Embryonic facial prominence (tissue), 1 donor: ENCODE results near the gene PLGRKT.
"Not testable (repeated sequence)": the region's sequence is repeated elsewhere in the genome, so short reads cannot be mapped to it uniquely, and the experiment has no call there.

ENCODE experiments used
- DNase-seq: peaks from one replicate; pipeline ENCODE4 v3.0.0-alpha.2; 2016; ENCODE audit errors: extremely low spot score

The PLGRKT gene

DNA sequence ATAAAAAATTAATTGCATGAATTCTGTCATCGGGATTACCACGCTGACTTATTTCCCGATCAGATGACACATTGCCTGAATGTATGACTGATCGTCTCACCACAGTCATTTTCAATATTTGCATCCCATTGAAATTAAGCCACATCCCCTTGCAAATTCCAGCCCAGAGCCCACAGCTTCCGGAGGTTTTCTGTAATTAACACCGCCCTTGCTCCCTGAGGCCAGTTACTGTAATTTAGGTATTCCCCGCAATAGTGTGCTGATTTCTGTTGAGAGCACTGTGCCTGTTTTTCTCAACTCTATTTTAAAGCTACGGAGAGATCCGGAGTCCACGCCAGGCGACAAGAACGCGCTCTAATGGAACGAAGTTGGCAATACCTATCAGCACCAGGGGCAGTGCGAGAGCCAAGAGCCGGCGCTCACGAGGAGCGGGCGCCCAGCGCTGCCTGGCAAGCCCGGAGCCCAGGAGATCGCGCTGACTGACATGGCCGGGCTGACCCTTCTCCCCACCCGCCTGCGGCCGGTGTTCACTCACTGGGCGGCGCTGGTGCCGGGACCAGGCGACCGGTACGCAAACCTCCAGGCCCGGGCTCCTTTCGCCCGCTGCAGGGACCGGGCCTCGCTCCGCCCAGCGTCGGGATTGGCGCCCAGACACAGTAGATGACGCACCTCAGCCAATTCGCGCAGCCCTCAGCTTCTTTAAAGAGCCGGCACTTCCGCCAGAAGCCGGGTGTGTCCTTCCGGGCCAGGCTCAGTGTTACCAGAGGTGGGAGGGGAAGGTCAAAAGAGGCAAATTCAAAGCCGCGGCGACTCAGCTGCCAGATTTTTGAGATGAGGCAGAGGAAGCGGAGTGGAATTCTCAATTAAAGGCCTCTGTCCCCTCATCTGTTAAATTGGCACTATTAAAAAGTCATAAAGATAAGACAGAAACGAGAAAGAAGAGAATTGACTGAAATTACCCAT lies at the start of gene PLGRKT:
PLGRKT (minus strand) TSS at position 672 of the 963 bp plus-strand sequence. CDS start 5,948 bp downstream, outside the sequence.
- peak; percentile 84 for DNase-seq

GRCh38 chr9:5486988-5487387 lies 49.3 kb upstream of the PLGRKT start:
- DNase-seq = no peak

DNA sequence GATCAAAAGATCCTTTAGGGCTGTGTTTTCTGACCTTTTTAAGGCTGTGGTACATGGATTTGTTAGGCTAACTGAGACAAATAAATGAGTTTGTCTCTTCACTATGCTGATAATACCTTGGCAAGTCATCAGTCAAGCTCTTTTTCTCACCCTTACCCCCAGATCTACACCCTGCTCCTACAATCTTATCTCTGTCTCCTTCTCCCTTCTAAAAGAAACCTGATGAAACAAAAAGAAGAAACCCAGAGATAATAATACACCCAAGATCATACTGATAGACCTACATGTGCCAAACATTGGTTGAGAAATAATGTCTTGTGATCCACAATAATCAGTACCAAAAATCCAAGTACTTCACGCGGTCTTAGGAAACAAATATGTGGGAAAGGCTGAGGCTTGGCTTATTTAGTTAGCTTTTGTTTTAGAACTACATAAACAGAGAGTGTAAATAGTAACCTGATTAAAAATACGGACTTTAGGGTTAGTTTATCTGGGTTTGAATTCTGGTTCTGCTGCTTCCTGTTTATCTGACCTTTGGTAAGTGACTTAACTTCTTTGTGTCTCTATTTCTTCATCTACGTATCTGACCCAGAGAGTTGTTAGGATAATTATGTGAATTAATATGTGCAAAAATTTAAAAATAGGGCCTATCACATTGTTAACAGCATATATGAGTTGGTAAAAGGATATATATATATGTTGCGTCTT lies 47.8 kb upstream of the PLGRKT start:
- no peak for DNase-seq

DNA sequence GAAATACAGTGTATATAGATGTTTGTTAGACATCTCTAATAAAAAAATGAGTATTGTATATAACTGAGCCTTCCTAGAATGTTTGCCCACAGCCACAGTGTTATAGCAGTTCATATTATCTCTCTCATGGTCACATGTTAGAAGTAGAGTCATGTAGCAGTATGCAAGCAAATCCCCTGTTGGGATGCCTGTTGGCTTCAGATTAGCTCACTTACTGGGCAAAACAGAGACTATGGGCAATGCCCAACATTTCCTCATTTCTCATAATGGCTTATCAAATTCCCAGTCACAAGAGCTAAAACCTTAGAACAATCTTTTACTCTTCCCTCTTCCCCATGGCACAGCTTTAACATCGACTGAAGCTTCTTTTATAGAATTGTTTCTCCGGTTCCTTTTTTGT lies 45.6 kb upstream of the PLGRKT start:
- no peak for DNase-seq

- no peak for DNase-seq
Observed at GRCh38 chr9:5482194-5482593, 44.5 kb upstream of the PLGRKT start.

DNA sequence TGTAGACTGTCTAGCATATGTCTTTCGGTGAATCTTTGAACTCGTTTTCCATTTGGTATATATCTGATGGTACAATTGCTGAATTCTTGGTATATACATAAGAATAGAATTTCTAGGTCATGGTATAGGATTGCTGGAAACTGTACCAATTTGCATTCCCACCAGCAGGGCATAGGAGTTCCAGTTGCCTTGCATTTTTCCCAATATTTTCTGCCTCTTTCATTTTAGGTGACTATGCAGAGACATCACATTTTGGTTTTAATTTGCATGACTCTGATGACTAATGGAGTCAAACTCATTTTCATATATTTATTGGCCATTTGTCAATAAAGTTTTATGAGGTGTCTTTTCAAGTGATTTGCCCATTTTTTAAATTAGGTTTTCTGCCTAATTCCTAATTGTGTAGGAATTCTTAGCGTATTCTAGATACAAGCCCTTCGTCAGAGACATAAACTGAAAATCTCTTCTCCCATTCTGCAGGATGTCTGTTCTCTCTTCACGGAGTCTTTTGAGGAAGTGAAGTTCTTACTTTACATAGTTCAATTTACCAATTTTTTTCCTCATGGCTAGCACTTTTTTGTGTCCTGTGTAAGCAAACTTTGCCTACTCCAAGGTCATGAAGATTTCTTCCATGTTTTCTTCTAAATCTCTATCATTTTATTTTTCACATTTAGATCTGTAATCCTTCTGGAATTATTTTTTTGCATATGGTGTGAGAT lies 43.8 kb upstream of the PLGRKT start:
- no peak for DNase-seq

DNA sequence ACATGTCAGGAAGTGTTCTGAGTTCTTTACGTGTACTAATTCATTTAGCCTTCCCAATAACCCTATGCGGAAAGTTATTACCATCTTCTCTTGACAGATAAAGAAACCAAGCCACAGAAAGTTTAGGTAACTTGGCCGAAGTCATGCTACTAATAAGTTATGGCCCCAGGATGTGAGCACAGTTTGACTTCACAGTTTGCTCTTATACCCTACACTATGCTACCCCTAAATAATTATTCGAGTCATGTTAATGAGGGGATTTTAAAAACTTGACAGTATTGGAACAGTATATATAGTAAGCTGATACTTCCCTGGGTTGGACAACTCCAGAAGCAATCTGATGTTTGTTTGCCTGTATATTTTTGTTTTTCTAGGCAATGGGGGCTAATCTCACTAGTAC lies 43.2 kb upstream of the PLGRKT start:
- no peak for DNase-seq

DNA sequence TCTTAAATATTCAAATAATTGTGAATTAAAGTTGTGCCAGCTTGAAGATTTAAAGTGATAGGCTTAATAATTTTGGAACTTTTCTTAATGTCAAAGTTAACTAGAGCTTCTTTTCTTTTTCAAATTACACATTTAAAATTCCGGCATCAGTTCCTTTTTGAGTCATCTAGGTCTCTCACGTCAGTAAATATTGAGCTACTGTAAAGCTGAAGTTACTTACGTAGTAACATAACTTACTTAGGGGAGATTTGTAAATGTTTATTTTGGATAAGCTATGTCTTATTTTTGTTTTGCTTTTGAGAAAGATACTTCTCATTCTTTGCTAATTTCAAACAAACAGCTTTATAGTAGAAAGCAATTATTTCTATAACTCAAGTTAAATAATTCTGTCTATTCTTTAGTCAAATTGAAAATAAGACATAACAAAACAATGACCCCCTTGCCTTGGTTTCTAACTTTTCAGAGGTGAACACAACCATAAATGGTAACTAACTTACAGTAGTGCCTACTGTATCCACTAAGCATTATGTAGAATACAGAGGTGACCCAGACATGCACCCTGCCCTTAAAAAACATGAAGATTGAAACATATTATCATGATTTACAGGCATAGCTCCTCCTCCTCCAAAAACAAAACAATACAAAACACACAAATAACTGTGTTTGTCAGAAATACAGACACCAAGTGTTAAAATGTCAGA lies 42.4 kb upstream of the PLGRKT start:
- DNase-seq = no peak

GRCh38 chr9:5478206-5478605 lies 40.5 kb upstream of the PLGRKT start:
- DNase-seq = no peak

DNA sequence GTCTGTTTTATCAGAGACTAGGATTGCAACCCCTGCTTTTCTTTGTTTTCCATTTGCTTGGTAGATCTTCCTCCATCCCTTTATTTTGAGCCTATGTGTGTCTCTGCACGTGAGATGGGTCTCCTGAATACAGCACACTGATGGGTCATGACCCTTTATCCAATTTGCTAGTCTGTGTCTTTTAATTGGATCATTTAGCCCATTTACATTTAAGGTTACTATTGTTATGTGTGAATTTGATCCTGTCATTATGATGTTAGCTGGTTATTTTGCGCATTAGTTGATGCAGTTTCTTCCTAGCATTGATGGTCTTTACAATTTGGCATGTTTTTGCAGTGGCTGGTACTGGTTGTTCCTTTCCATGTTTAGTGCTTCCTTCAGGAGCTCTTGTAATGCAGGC lies 37.9 kb upstream of the PLGRKT start:
- DNase-seq = not testable (repeated sequence)

GRCh38 chr9:5470816-5471215 lies 33.1 kb upstream of the PLGRKT start:
- DNase-seq = no peak

GRCh38 chr9:5470122-5470521 lies 32.4 kb upstream of the PLGRKT start:
- no peak for DNase-seq

- DNase-seq = no peak
Observed at GRCh38 chr9:5468850-5469249, 31.1 kb upstream of the PLGRKT start.

DNA sequence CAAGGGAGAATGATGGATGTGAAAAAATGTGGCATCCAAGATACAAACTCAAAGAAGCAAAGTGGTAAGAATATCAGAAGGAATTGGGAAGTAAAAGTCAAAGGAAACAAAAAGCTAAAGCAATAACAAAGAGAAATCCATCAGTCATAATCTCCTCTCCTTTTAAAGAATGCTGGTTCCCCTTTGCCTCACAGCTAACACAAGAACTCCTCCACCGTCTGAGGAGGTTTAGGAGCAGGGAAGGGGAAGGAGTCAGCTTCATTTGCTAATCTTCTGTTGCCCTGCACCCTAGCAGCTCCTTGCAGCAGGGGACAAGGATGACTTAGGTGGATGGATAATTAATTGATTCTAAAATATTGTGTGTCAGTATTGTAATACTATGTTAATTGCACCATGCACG lies 29.0 kb upstream of the PLGRKT start:
- no peak for DNase-seq

DNA sequence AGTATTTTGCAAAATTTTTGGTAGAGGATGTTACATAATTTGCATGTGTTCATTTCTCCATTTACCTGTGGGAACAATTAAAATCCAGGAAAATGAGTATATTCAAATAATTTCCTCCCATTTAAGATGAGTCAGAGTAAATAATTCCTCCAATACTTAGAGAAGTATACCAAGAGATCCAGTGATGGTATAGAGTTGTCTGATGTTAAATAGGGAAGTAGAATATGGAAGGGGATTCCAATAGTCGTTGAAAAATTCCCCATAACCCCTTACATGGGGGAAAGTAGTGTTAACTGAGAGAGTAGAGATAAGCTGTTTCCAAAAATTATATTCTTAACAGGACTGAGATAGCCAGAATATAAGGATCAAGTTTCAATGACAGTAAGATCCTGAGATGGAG lies 28.3 kb upstream of the PLGRKT start:
- no peak for DNase-seq

GRCh38 chr9:5464831-5465330 lies 27.2 kb upstream of the PLGRKT start:
- DNase-seq = not testable (repeated sequence)

GRCh38 chr9:5460157-5460556 lies 22.4 kb upstream of the PLGRKT start:
- no peak for DNase-seq

GRCh38 chr9:5459289-5459829 lies 21.6 kb upstream of the PLGRKT start:
- DNase-seq = no peak

- no peak for DNase-seq
Observed at GRCh38 chr9:5455181-5455580, 17.5 kb upstream of the PLGRKT start.

- no peak for DNase-seq
Observed at GRCh38 chr9:5453673-5454072, 15.9 kb upstream of the PLGRKT start.

DNA sequence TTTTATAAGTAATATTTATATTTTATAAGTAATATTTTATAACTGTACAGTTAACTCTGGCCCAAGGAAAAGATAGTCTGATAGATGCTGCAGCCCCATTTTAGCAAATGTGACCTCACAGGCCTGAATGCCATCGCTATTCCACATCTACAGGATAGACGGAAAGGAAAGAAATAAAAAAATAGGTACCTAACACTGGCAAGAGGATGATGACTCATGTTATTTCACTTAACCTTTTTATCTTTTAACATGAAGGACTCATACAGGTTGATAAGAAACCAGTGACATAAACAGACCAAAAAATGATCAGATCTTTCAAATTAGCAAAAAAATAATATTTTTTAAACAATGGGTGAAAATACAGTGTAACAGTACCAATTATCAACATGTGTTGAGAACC lies 15.3 kb upstream of the PLGRKT start:
- DNase-seq = no peak
